Measurements from ENCODE around the gene PFKP.

Gene PFKP

DNA sequence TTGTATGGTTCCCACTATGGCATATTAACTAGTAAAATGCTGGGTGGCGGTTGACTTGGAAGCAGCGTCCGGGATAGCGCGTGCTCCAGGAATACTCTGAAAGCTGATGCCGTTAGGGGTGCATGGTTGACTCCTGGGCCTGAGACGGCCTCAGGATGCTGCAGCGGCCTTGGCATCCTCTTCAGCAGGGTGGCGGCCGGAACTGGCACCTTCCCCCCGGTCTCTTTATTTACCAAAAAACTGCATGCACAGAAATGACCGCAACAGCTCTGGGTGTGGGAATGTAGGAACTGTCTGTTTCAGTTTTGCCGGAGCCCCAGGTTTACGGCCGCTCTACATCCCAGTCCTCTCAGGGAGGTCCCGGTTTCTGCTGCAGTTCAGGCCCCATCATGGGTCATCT is 28.8 kb downstream of the PFKP start:
- no peak overlapping the region for H3K4me3 ChIP-seq (ENCODE audit: low read depth, low read length)
- DNase-seq (ENCODE audit: low read depth): no peak
- TF ChIP-seq, protein P1, sequence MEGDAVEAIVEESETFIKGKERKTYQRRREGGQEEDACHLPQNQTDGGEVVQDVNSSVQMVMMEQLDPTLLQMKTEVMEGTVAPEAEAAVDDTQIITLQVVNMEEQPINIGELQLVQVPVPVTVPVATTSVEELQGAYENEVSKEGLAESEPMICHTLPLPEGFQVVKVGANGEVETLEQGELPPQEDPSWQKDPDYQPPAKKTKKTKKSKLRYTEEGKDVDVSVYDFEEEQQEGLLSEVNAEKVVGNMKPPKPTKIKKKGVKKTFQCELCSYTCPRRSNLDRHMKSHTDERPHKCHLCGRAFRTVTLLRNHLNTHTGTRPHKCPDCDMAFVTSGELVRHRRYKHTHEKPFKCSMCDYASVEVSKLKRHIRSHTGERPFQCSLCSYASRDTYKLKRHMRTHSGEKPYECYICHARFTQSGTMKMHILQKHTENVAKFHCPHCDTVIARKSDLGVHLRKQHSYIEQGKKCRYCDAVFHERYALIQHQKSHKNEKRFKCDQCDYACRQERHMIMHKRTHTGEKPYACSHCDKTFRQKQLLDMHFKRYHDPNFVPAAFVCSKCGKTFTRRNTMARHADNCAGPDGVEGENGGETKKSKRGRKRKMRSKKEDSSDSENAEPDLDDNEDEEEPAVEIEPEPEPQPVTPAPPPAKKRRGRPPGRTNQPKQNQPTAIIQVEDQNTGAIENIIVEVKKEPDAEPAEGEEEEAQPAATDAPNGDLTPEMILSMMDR (IDR thresholded peaks at IDR 0.05; ENCODE audit: insufficient read depth, low read depth, low read length, missing control alignments): no peak

DNA sequence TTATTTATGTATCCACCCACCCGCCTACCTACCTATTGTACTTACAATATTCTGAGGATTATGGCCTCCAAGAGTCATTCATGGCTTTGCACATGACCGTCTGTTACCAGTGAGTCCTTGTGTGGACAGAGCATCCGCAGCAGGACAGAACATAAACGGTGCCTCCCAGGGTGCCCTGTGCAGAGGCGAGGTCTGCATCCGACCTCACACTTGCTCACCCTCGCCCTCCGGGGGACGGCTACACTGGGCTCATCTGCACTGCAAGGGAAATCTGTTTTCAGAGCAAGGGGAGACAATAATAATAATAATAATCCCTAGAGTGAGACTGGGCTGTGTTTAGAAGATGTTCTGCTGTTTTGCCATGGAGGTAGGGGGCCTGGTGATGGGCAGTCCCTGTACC is 29.8 kb downstream of the PFKP start:
- no peak for DNase-seq (ENCODE audit: low read depth)
- TF ChIP-seq, protein P1 (IDR thresholded peaks at IDR 0.05; ENCODE audit: insufficient read depth, low read depth, low read length, missing control alignments): no peak

DNA sequence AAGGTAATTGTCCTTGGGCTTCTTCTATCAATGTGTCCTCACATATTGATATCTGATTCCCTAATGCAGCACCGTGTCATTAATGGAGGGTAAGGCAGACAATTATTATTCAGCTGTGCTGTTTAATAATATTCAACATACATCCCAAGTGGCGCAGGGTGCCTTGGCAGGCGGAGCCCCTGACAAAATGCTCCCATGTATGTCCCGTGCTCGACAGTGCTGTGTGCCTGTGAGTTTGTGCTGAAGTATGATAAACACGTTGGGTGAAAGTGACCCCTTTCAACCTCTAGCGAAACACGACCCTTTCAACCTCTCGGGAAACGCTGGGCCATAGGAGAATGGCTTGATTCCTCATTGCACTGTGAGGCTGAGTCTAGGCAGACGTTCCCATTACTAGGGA is 31.3 kb downstream of the PFKP start:
- no peak for DNase-seq (ENCODE audit: low read depth)
- TF ChIP-seq, protein P1 (IDR thresholded peaks at IDR 0.05; ENCODE audit: insufficient read depth, low read depth, low read length, missing control alignments): no peak
- no peak overlapping the region for H3K4me3 ChIP-seq (ENCODE audit: low read depth, low read length)

More for the DNA sequence above, 29.8 kb downstream of the PFKP start:
- H3K4me3 ChIP-seq (ENCODE audit: low read depth, low read length): no peak overlapping the region

DNA sequence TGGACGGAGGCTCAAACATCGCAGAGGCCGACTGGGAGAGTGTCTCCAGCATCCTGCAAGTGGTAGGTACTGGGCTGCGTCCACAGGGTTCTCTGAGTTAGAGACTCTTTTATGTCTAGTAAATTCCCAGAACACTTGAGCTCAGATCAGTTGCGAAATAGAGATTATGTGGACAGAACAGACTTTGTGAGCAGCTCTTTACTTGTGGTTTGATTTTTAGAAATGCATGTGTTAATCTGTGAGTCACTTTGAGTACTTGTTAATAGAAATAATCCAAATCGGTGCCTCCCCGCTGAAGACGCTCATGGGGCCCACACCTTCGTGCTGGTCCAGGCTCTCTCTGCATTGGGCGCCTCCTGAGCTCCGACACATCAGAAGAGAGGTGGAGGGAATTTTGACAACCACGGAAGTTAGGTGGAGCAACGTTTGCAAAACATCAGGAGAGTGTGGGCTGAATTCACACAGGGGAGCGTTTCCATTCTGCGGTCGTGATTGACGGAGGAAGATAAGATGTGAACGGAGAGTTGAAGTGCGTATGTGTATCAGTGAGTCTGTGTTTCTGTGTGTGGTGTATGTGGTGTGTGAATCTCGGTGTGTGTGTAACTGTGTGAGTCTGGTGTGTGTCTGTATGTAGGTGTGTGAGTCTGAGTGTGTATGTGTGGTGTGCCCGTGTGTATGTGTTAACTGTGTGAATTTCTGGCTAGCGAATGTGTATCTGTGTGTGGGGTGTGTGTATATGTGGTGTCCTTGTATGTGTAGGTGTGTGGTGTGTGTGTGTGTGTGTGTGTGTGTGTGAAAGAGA is 32.1 kb downstream of the PFKP start:
- TF ChIP-seq, protein P1 (IDR thresholded peaks at IDR 0.05; ENCODE audit: insufficient read depth, low read depth, low read length, missing control alignments): no peak
- no peak for DNase-seq (ENCODE audit: low read depth)
- H3K4me3 ChIP-seq (ENCODE audit: low read depth, low read length): no peak overlapping the region

DNA sequence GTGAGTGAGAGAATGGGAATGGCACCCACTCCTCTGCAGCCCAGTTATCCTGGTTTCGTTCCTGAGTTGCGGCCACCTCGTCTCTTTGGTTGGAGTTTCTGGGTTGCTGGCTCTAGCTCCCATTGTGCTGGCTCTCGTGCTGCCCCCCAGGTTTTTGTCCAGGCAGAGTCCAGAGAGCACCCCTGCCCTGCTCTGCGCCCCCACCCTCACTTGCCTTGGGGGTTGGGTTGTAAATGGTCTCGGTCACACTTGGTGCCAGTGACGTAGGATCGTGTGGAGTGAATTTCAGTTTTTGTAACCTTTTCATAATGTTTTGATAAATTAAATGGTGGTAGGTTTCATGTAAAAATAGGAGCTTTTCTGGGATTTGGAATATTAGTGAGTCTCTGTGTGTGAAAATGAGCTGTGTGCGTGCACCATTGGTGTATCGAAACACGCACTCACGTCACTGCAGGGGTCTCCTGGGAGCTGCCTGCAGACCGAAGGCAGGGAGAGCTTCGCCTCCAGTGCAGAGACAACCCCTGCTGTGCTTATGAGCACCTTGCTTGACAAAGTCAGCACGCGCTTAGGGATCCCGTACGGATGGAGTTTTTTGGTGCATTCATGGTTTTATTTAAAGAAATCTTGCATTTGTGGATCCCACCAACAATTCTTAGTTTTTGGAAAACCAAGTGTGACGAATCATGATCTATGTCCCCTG is 32.9 kb downstream of the PFKP start:
- no peak for DNase-seq (ENCODE audit: low read depth)
- no peak overlapping the region for H3K4me3 ChIP-seq (ENCODE audit: low read depth, low read length)
- TF ChIP-seq, protein P1 (IDR thresholded peaks at IDR 0.05; ENCODE audit: insufficient read depth, low read depth, low read length, missing control alignments): no peak

DNA sequence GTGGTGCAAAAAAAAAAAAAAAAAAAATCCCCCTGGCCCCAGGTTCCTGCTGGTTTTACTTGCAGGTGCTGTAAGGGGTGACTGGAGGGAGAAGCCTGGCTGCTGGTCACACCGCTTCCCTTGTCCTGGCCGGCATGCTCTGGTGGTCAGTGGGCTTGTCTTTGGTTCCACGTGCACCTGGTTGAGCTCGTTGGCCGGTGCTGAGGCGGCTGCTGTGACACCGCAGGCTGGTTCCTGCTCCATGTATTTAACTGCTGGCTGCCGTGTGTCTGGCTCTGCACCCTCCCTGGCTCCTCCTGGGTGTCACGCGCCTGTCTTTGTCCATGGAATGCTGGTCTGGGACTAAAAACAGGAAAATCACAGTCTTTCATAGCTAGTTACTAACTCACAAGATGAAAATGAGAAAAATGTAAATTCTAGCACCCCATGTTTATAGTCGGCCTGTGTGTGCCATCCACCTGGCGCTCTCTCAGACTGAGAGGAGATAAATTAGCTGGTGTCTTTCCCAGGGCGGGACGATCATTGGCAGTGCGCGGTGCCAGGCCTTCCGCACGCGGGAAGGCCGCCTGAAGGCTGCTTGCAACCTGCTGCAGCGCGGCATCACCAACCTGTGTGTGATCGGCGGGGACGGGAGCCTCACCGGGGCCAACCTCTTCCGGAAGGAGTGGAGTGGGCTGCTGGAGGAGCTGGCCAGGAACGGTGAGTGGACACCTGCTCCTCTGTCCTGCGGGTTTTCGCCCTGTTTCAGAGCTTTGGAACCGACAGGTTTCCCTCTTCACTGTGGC is 33.7 kb downstream of the PFKP start:
- DNase-seq (ENCODE audit: low read depth): no peak
- no peak overlapping the region for H3K4me3 ChIP-seq (ENCODE audit: low read depth, low read length)
- TF ChIP-seq, protein P1 (IDR thresholded peaks at IDR 0.05; ENCODE audit: insufficient read depth, low read depth, low read length, missing control alignments): no peak
